HG02642 (cell line): Measurements from ENCODE around the gene PDGFC.

Experiments
- ATAC-seq: cut with Tn5 transposase; IDR thresholded peaks from one replicate; pipeline ENCODE4 v1.9.1; 2021; ENCODE audit warnings: mild to moderate bottlenecking; ENCODE audit not compliant: unreplicated experiment, poor library complexity

The PDGFC gene

GRCh38 chr4:156858071-156858470 is 113.5 kb downstream of the PDGFC start:
- ATAC-seq, result no peak

- no peak for ATAC-seq
Observed at GRCh38 chr4:156838761-156839160, 132.8 kb downstream of the PDGFC start.

- ATAC-seq, result no peak
Observed at GRCh38 chr4:156837625-156838345, 133.8 kb downstream of the PDGFC start.

GRCh38 chr4:156832886-156833285 is 138.7 kb downstream of the PDGFC start:
- ATAC-seq, result no peak

GRCh38 chr4:156830351-156830750 is 141.2 kb downstream of the PDGFC start:
- ATAC-seq, result no peak

GRCh38 chr4:156829201-156829873 is 142.3 kb downstream of the PDGFC start:
- no peak for ATAC-seq

- no peak for ATAC-seq
Observed at GRCh38 chr4:156827519-156827918, 144.1 kb downstream of the PDGFC start.

GRCh38 chr4:156825074-156825473 is 146.5 kb downstream of the PDGFC start:
- ATAC-seq, result no peak

- ATAC-seq, result no peak
Observed at GRCh38 chr4:156824451-156825060, 147.0 kb downstream of the PDGFC start.

GRCh38 chr4:156820931-156821330 is 150.7 kb downstream of the PDGFC start:
- no peak for ATAC-seq

- ATAC-seq, result no peak
Observed at GRCh38 chr4:156816360-156816755, 155.2 kb downstream of the PDGFC start.

GRCh38 chr4:156815717-156816359 is 155.8 kb downstream of the PDGFC start:
- ATAC-seq, result no peak

- ATAC-seq, result no peak
Observed at GRCh38 chr4:156811963-156812362, 159.6 kb downstream of the PDGFC start.

- ATAC-seq, result no peak
Observed at GRCh38 chr4:156811286-156811685, 160.3 kb downstream of the PDGFC start.

- ATAC-seq, result no peak
Observed at GRCh38 chr4:156805696-156806095, 165.9 kb downstream of the PDGFC start.

- no peak for ATAC-seq
Observed at GRCh38 chr4:156803056-156803455, 168.5 kb downstream of the PDGFC start.

GRCh38 chr4:156800463-156800862 is 171.1 kb downstream of the PDGFC start:
- no peak for ATAC-seq

GRCh38 chr4:156799121-156799589 is 172.4 kb downstream of the PDGFC start:
- ATAC-seq, result no peak

- no peak for ATAC-seq
Observed at GRCh38 chr4:156798438-156798837, 173.2 kb downstream of the PDGFC start.

GRCh38 chr4:156797206-156797605 is 174.4 kb downstream of the PDGFC start:
- ATAC-seq, result no peak

- no peak for ATAC-seq
Observed at GRCh38 chr4:156795727-156796126, 175.9 kb downstream of the PDGFC start.
